H1 (cell line): Measurements from ENCODE around the gene SMYD1.

ENCODE experiments used
- ATF2 ChIP-seq: IDR thresholded peaks from 2 replicates; pipeline ENCODE4 v1.6.1; 2012; ENCODE audit warnings: low read length, inconsistent platforms
- ATF3 ChIP-seq: IDR thresholded peaks from 2 replicates; pipeline ENCODE4 v1.6.1; 2011; ENCODE audit warnings: low read depth, mild to moderate bottlenecking, low read length; ENCODE audit not compliant: insufficient read depth
- CREB1 ChIP-seq: IDR thresholded peaks from 2 replicates; pipeline ENCODE4 v1.6.1; 2012; ENCODE audit warnings: inconsistent platforms
- CTCF ChIP-seq, 3 experiments: IDR thresholded peaks; 1 replicate in 2 of 3; 2 replicates in 1 of 3; pipeline versions ENCODE4 v1.5.1 to v1.6.1; 2011; ENCODE audit warnings: low read length in 3 of 3, mild to moderate bottlenecking in 3 of 3, inconsistent platforms in 2 of 3, low read depth in 1 of 3, moderate library complexity in 1 of 3; ENCODE audit not compliant: insufficient read depth in 1 of 3; ENCODE audit errors: control extremely low read depth in 1 of 3
- MAFK ChIP-seq: IDR thresholded peaks from 2 replicates; pipeline ENCODE4 v1.6.1; 2012; ENCODE audit warnings: low read depth, mild to moderate bottlenecking, improper control_type of control experiment, low read length
- POLR2A ChIP-seq, 2 experiments: IDR thresholded peaks; 1 replicate in 1 of 2; 2 replicates in 1 of 2; pipeline ENCODE4 v1.6.1; 2011; ENCODE audit warnings: low read depth in 2 of 2, low read length in 2 of 2, mild to moderate bottlenecking in 2 of 2; ENCODE audit errors: control extremely low read depth in 1 of 2
- SIN3A ChIP-seq, 2 experiments: IDR thresholded peaks in 1 of 2; conservative IDR thresholded peaks in 1 of 2; 2 replicates each; pipeline ENCODE4 v1.6.1; 2011 to 2012; ENCODE audit warnings: low read length in 2 of 2, improper control_type of control experiment in 1 of 2, low read depth in 1 of 2, mild to moderate bottlenecking in 1 of 2

GRCh38 chr2:88127888-88128653, 60.4 kb downstream of the SMYD1 start, which contains the start of gene FABP1:
- TF ChIP-seq CTCF (IDR thresholded peaks at IDR 0.05; ENCODE audit: control extremely low read depth in 1 of 3, insufficient read depth in 1 of 3, low read depth in 1 of 3, low read length in 3 of 3) (no peak), CREB1 (no peak), ATF3 (no peak), MAFK (no peak), POLR2A (IDR thresholded peaks at IDR 0.05; ENCODE audit: control extremely low read depth in 1 of 2, low read depth in 2 of 2, low read length in 2 of 2) (no peak), SIN3A (conservative IDR thresholded peaks at IDR 0.05 in 1 of 2, IDR thresholded peaks at IDR 0.05 in 1 of 2; ENCODE audit: low read depth in 1 of 2, low read length in 2 of 2) (no peak), ATF2 (no peak)
